NCI-H1105 (cell line): Measurements from ENCODE around the gene FNDC3A.

Experiments
- DNase-seq: peaks from one replicate; lab custom pipeline; 2025; lab: John Stamatoyannopoulos, UW

Gene FNDC3A

GRCh38 chr13:49218493-49219051 lies 242.9 kb downstream of the FNDC3A start:
- DNase-seq = no peak

GRCh38 chr13:49219647-49220035 lies 243.9 kb downstream of the FNDC3A start:
- DNase-seq = no peak

- DNase-seq = no peak
Observed at GRCh38 chr13:49220036-49220855, 244.5 kb downstream of the FNDC3A start, which contains the start of gene MLNR. Gene MLNR, plus strand, starts transcription at chr13:49220338. Its CDS starts 0 bp downstream, at chr13:49220338.

DNA sequence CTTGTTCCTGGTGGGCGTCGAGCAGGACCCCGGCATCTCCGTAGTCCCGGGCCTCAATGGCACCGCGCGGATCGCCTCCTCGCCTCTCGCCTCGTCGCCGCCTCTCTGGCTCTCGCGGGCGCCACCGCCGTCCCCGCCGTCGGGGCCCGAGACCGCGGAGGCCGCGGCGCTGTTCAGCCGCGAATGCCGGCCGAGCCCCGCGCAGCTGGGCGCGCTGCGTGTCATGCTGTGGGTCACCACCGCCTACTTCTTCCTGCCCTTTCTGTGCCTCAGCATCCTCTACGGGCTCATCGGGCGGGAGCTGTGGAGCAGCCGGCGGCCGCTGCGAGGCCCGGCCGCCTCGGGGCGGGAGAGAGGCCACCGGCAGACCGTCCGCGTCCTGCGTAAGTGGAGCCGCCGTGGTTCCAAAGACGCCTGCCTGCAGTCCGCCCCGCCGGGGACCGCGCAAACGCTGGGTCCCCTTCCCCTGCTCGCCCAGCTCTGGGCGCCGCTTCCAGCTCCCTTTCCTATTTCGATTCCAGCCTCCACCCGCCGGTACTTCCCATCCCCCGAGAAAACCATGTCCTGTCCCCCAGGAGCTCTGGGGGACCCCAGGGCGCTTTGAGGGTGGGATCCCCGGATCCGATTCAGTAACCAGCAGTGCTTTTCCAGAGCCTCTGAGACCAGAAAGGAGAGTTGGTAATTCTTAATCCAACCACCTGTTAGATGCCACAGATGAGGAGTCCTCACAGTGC lies 245.3 kb downstream of the FNDC3A start:
- DNase-seq = no peak

GRCh38 chr13:49221590-49221965 lies 245.9 kb downstream of the FNDC3A start:
- no peak for DNase-seq

DNA sequence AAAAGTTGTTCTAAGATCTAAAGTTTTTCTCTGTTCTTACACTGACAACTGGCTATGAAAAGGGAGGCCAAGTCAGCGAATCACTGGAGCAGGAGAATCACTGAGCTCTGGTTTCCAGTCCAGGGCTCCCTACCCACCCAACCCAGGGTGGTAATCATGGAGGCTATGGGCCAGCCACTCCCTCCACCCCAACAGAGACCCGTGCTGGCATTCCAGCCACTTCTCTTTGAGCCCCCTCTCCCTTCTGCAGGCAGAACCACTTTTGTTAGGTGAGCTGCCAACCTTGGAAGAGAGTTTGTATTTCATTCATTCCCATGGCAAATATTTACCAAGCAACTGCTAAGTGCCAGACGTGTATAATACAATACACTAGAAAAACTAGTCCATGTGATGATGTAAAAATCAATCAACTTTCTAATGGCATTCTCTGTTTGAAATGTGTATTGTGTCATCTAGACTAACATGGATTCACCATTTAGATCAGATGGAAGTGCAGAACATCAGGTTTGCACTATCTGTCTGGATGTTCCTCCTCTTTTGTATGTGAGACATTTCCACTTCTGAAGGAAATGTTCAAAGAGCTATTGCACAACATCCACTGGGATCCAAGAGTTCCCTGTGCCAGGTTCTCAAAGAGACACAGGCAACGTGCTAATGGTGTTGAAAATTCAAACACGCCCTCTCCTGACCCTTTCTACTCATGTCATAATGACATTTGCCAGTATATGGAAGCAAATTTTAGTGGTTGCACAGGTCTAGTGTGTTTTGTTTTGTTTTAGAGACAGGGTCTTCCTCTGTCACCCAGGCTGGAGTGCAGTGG lies 249.7 kb downstream of the FNDC3A start:
- DNase-seq = no peak

- DNase-seq = no peak
Observed at GRCh38 chr13:49226613-49227012, 250.9 kb downstream of the FNDC3A start.

- no peak for DNase-seq
Observed at GRCh38 chr13:49234741-49235140, 259.0 kb downstream of the FNDC3A start.

- DNase-seq = no peak
Observed at GRCh38 chr13:49235856-49236431, 260.2 kb downstream of the FNDC3A start.

DNA sequence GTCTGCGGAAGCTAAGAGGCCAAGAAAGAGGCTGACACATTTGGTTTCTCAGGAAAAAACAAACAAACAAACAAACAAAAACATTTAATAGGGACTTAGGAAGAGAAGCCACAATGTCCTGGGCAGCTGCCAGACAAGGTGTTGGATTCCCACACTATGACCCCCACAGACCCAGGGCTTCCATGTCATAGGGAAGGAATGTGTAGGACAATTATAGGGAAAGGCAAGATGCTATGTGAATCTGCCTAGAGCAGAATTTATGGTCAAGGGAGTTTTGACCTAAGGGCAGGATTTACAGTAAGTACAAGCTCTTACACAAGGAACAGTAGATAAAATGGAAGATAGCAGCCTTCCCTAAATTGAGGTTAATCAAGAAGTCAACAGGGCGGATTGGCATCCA lies 262.9 kb downstream of the FNDC3A start:
- no peak for DNase-seq

- no peak for DNase-seq
Observed at GRCh38 chr13:49240017-49240416, 264.3 kb downstream of the FNDC3A start.

DNA sequence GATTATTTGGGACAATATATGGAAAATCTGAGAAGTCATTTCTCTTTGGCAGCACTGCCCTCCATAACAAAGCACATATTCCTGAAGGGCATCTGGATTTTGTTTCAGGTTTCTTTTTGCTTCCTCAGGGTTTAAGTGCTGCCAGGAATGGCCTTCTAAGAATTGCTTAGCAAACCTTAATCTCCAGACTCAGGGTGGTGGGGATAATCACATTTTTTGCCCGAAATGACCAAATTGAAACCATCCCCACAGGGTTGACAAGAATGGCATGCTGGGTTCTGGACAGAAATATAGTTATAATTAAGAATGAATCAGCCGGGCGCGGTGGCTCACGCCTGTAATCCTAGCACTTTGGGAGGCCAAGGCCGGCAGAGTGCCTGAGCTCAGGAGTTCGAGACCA lies 265.6 kb downstream of the FNDC3A start:
- DNase-seq = no peak

- DNase-seq = no peak
Observed at GRCh38 chr13:49245101-49245500, 269.4 kb downstream of the FNDC3A start.

- no peak for DNase-seq
Observed at GRCh38 chr13:49246850-49247642, 271.3 kb downstream of the FNDC3A start.

GRCh38 chr13:49247643-49248621 lies 272.2 kb downstream of the FNDC3A start, which contains the start of gene CDADC1:
Gene CDADC1, plus strand, starts transcription at chr13:49247925. Its CDS starts 113 bp downstream, at chr13:49248038.
- peak; percentile 72 for DNase-seq

DNA sequence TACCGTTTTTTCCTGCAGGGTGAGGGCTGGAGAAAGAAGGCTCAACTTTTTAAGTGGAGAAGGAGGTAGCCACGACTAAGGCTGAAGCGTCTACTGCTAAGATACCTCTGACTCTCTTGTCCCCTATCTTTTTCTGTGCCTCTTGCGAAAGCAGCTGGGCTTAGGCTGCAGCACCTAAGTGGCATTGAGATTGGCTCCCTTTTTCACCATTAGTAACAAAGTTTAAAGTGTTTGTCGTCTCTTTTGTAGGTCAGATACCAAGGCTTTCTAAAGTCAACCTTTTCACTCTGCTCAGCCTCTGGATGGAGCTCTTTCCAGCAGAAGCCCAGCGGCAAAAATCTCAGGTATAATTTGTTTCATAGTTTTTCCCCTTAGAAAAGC lies 272.9 kb downstream of the FNDC3A start:
- DNase-seq = no peak

GRCh38 chr13:49251326-49251725 lies 275.6 kb downstream of the FNDC3A start:
- no peak for DNase-seq

DNA sequence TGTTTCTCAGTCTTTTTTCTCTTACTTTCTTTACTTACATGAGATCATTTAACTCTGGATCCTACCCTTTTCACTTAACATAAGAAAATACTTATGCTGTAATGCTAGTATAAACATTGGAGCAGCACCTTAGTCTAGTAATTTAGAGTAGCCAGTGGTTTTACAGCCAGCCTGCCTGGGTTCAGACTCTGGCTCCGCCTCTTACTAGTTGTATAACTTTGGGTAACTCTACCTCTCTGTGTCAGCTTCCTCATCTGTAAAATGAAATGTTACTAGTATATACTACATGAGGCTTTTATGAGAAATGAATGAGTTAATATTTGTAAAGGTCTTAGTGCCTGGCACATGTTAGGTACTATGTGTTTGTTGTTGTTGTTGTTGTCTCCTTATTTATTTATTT lies 277.6 kb downstream of the FNDC3A start:
- DNase-seq = no peak

DNA sequence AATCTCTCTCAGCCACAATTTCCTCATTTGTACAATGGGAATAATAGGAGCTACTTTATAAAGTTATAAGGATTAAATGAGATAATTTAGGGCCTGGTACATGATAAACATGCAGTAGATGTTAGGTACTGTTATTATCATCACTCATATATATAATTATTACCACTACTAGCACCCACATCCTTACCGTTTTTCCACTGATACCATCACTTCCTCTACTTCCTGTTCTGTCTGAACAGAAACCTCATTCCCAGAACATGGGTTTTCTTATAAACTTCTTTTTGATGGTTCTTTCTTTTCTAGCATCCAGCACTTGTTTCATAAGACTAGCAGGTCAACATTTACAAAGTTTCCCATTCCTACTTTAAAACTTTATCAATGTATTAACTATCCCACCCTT lies 278.3 kb downstream of the FNDC3A start:
- no peak for DNase-seq

DNA sequence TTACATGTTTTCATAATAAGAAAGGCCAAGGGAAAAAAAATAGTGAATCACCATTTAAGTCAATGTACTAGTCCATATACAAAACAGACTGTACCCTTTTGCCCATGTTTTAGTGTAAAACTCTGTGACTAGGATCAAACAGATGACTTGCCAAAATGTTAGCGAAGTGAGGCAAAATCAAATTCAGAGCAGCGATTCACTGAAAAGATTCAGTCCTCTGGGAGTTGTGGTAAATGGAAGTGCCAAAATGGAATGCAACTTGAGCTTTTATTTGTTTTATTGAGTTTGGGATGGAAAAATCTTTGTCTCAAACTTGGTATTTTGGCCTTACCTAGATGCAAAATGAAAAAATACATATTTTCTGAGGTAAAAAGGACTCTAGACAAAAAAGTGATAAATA lies 281.1 kb downstream of the FNDC3A start:
- DNase-seq = no peak
